ENCODE data around the gene ABCC6.

ABCC6 gene

DNA sequence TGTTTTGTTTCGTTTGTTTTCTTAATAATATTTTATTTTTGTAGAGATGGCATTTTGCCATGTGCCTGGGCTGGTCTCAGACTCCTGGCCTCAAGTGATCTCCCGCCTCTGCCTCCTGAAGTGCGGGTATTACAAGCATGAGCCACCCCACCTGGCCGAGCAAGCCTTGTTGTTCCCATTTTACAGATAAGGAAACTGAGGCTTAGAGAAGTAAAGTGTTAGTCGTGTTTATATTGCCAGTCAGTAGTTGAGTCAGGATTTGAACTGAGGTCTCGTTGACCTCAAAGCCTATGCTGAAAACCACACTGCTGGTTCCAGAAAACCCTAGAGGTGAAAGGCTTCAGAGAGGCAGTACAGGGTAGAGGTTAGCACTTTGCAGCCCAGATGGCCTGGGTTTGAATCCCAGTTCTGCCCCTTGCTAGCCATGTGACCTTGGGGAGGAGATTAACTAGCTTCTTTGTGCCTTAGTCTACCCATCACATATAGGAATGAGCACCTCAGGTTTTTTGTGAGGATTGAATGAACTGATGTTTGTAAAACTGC lies 102.0 kb downstream of the ABCC6 start:
- no peak overlapping the region for H3K4me3 ChIP-seq (ENCODE audit: control insufficient read depth in 1 of 7, extremely low read depth in 1 of 7, insufficient read depth in 4 of 7, low read depth in 2 of 7, low read length in 6 of 7)
- H3K27ac ChIP-seq (ENCODE audit: insufficient read depth in 1 of 2, low read depth in 1 of 2, low read length in 2 of 2, poor library complexity in 1 of 2, severe bottlenecking in 2 of 2): peak overlapping the region; percentile 88 to 99
- H3K4me1 ChIP-seq (ENCODE audit: control extremely low read depth in 1 of 4, control insufficient read depth in 4 of 4, insufficient read depth in 4 of 4, low read length in 3 of 4): peaks cover 3 to 44% (median 29%) of the 10 kb centered on the region in 4 experiments
- peaks cover 0 to 35% (median 13%) of the 10 kb centered on the region in 5 experiments for H3K9me3 ChIP-seq (ENCODE audit: control extremely low read depth in 1 of 5, control insufficient read depth in 4 of 5, insufficient read depth in 2 of 5, low read depth in 1 of 5, low read length in 4 of 5)
- ChIA-PET CTCF (interaction anchor here (0.6 to 7.3 kb wide), 16 partner anchors 12 to 246 kb away, joined by 3 to 86 read pairs (median 5); no protein-coding TSS in a partner anchor), POLR2A (interaction anchor here (0.8 to 2.1 kb wide), 15 partner anchors 12 to 479 kb away, joined by 3 to 23 read pairs (median 4); partner anchors contain the start of gene MARF1)
- H3K27me3 ChIP-seq (replicated peaks in 2 of 5; ENCODE audit: control insufficient read depth in 4 of 5, insufficient read depth in 5 of 5, low read length in 4 of 5): no peaks in the 10 kb centered on the region
- DNase-seq: no peak
- 24% methylated on average over 3 of the region's 6 CpGs for WGBS (ENCODE audit: insufficient coverage)
- H3K36me3 ChIP-seq (ENCODE audit: control insufficient read depth in 4 of 4, insufficient read depth in 4 of 4, low read length in 3 of 4): peaks cover 22 to 71% (median 59%) of the 10 kb centered on the region in 4 experiments

DNA sequence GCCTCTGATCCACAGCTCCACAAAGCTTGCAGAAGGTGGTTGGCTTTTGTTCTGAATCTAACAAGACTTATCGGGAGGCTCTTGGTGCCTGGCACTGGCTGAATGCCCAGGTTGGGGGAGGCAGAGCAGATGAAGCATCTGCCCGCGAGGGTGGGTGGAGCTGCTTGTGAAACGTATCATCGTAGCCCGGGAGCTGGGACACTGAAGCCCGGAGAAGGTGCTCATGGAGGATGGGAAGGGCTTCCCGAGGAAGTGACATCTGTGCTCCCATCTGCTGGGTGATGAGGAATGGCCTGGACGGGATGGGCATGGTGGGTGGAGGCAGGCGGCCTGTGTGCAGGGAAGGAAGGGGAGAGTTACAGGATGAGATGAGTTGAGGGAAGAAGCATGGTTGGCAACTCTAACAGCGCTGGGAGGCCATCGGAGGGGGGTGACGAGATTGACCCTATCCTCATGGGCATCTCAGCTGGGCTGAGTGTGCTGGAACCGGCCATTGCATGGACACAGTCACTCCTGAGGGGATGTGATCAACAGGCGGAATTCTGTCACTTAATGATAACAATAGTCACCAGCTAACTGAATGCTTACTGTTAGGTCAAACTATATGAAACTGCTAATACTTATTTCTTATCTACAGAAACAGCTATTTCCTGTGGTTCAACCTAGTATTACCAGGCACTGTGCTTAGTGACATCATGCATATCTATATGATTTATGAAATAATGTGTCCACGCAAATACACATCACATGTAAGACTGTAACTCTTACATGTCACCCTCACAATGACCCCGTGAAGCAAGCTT lies 102.7 kb downstream of the ABCC6 start:
- POLR2A ChIA-PET: interaction anchor here (0.6 to 2.1 kb wide), 18 partner anchors 12 to 478 kb away, joined by 3 to 23 read pairs (median 4); partner anchors contain the start of gene MARF1

DNA sequence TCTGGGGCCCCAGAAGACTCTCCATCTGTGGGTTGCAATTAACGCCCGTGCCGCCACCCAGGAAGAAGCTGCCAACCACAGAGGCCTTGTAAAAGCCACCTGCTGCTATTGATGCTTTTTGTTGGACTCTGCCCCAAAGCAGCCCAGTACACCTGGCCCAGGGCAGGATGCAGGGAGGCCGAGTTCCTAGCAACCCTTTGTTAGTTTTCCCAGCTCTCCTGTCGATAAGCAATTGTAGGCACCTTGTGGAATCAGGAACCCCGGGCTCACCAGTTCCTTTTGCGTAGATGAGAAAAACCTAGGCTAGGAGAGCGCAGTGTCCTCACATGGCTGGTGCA lies 103.3 kb downstream of the ABCC6 start:
- H3K4me1 ChIP-seq (ENCODE audit: control extremely low read depth in 1 of 4, control insufficient read depth in 4 of 4, insufficient read depth in 4 of 4, low read length in 3 of 4): peaks cover 3 to 40% (median 29%) of the 10 kb centered on the region in 4 experiments
- ChIA-PET CTCF (interaction anchor here (0.7 to 7.3 kb wide), 15 partner anchors 9 to 121 kb away, joined by 3 to 86 read pairs (median 6); no protein-coding TSS in a partner anchor), POLR2A (interaction anchor here (0.6 to 2.1 kb wide), 14 partner anchors 11 to 256 kb away, joined by 3 to 23 read pairs (median 4); no protein-coding TSS in a partner anchor)
- H3K9me3 ChIP-seq (ENCODE audit: control extremely low read depth in 1 of 5, control insufficient read depth in 4 of 5, insufficient read depth in 2 of 5, low read depth in 1 of 5, low read length in 4 of 5): peaks cover 0 to 34% (median 12%) of the 10 kb centered on the region in 5 experiments
- peak overlapping the region; percentile 98 to 99 for H3K27ac ChIP-seq (ENCODE audit: insufficient read depth in 1 of 2, low read depth in 1 of 2, low read length in 2 of 2, poor library complexity in 1 of 2, severe bottlenecking in 2 of 2)
- no peaks in the 10 kb centered on the region for H3K27me3 ChIP-seq (replicated peaks in 2 of 5; ENCODE audit: control insufficient read depth in 4 of 5, insufficient read depth in 5 of 5, low read length in 4 of 5)
- peaks cover 21 to 69% (median 59%) of the 10 kb centered on the region in 4 experiments for H3K36me3 ChIP-seq (ENCODE audit: control insufficient read depth in 4 of 4, insufficient read depth in 4 of 4, low read length in 3 of 4)
- peak overlapping the region in 6 of 7 experiments; percentile 25 to 61 (median 52) for H3K4me3 ChIP-seq (ENCODE audit: control insufficient read depth in 1 of 7, extremely low read depth in 1 of 7, insufficient read depth in 4 of 7, low read depth in 2 of 7, low read length in 6 of 7)
- 3% methylated on average over 8 of the region's 8 CpGs for WGBS (ENCODE audit: insufficient coverage)
- no peak for DNase-seq

More for the DNA sequence above, 102.7 kb downstream of the ABCC6 start:
- peaks cover 0 to 35% (median 13%) of the 10 kb centered on the region in 5 experiments for H3K9me3 ChIP-seq (ENCODE audit: control extremely low read depth in 1 of 5, control insufficient read depth in 4 of 5, insufficient read depth in 2 of 5, low read depth in 1 of 5, low read length in 4 of 5)
- CTCF ChIA-PET: interaction anchor here (0.6 to 7.3 kb wide), 22 partner anchors 10 to 245 kb away, joined by 3 to 86 read pairs (median 4); no protein-coding TSS in a partner anchor
- 3% methylated on average over 13 of the region's 17 CpGs for WGBS (ENCODE audit: insufficient coverage)
- H3K36me3 ChIP-seq (ENCODE audit: control insufficient read depth in 4 of 4, insufficient read depth in 4 of 4, low read length in 3 of 4): peaks cover 20 to 69% (median 59%) of the 10 kb centered on the region in 4 experiments
- H3K27me3 ChIP-seq (replicated peaks in 2 of 5; ENCODE audit: control insufficient read depth in 4 of 5, insufficient read depth in 5 of 5, low read length in 4 of 5): no peaks in the 10 kb centered on the region
- peak overlapping the region; percentile 98 to 99 for H3K27ac ChIP-seq (ENCODE audit: insufficient read depth in 1 of 2, low read depth in 1 of 2, low read length in 2 of 2, poor library complexity in 1 of 2, severe bottlenecking in 2 of 2)
- peak overlapping the region in 6 of 7 experiments; percentile 25 to 61 (median 52) for H3K4me3 ChIP-seq (ENCODE audit: control insufficient read depth in 1 of 7, extremely low read depth in 1 of 7, insufficient read depth in 4 of 7, low read depth in 2 of 7, low read length in 6 of 7)
- DNase-seq: peak; percentile 95 to 99 (median 97)
- H3K4me1 ChIP-seq (ENCODE audit: control extremely low read depth in 1 of 4, control insufficient read depth in 4 of 4, insufficient read depth in 4 of 4, low read length in 3 of 4): peaks cover 3 to 40% (median 29%) of the 10 kb centered on the region in 4 experiments

DNA sequence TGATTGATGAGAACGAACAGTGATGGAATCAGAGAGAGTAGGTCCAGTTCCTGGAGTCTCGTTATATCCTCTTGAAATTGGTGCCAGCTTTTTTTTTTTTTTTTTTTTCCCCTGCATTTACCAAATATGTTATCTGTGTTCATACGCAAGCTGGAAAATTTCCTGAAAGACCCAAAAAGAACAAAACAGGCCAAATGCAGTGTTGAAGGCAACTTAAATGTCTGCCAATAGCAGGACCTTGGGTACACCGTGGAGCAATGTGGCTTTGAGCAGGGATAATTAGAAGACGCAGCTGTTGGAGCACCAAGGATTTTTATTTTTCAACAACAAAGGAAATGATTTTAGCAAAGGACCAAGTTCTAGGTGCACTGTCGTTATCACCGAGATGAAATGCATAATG lies 105.0 kb downstream of the ABCC6 start:
- H3K27me3 ChIP-seq (replicated peaks in 2 of 5; ENCODE audit: control insufficient read depth in 4 of 5, insufficient read depth in 5 of 5, low read length in 4 of 5): no peaks in the 10 kb centered on the region
- WGBS (ENCODE audit: insufficient coverage): 100% methylated on average over 3 of the region's 7 CpGs
- no peak overlapping the region for H3K4me3 ChIP-seq (ENCODE audit: control insufficient read depth in 1 of 7, extremely low read depth in 1 of 7, insufficient read depth in 4 of 7, low read depth in 2 of 7, low read length in 6 of 7)
- H3K27ac ChIP-seq (ENCODE audit: insufficient read depth in 1 of 2, low read depth in 1 of 2, low read length in 2 of 2, poor library complexity in 1 of 2, severe bottlenecking in 2 of 2): peak overlapping the region in 1 of 2 experiments; percentile 99
- peaks cover 3 to 40% (median 29%) of the 10 kb centered on the region in 4 experiments for H3K4me1 ChIP-seq (ENCODE audit: control extremely low read depth in 1 of 4, control insufficient read depth in 4 of 4, insufficient read depth in 4 of 4, low read length in 3 of 4)
- peak in 2 of 3 donors; percentile 45 for DNase-seq
- H3K36me3 ChIP-seq (ENCODE audit: control insufficient read depth in 4 of 4, insufficient read depth in 4 of 4, low read length in 3 of 4): peaks cover 22 to 70% (median 58%) of the 10 kb centered on the region in 4 experiments
- CTCF ChIA-PET: interaction anchor here (0.7 to 7.3 kb wide), 5 partner anchors 9 to 89 kb away, joined by 3 to 86 read pairs (median 3); no protein-coding TSS in a partner anchor
- POLR2A ChIA-PET: interaction anchor here (0.9 to 1.1 kb wide), 2 partner anchors 43 to 56 kb away, joined by 3 to 4 read pairs; no protein-coding TSS in a partner anchor
- H3K9me3 ChIP-seq (ENCODE audit: control extremely low read depth in 1 of 5, control insufficient read depth in 4 of 5, insufficient read depth in 2 of 5, low read depth in 1 of 5, low read length in 4 of 5): peaks cover 0 to 23% (median 7%) of the 10 kb centered on the region in 5 experiments

DNA sequence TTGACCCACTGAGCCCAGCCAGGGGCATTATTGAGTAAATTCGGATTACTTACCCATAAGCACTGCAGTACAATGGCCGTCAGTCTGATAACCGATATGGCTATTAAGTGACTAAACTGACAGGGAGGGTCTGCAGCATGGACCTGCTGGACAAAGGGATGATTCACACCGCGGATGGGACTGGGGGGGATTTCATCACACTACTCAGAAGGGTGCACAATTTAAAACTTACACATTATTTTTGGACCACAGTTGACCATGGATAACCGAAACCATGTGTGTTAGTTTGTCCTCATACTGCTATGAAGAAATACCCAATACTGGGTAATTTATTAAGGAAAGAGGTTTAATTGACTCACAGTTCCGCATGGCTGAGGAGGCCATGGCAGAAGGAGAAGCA lies 106.5 kb downstream of the ABCC6 start:
- H3K4me1 ChIP-seq (ENCODE audit: control extremely low read depth in 1 of 4, control insufficient read depth in 4 of 4, insufficient read depth in 4 of 4, low read length in 3 of 4): peaks cover 3 to 34% (median 28%) of the 10 kb centered on the region in 4 experiments
- H3K27ac ChIP-seq (ENCODE audit: insufficient read depth in 1 of 2, low read depth in 1 of 2, low read length in 2 of 2, poor library complexity in 1 of 2, severe bottlenecking in 2 of 2): peak overlapping the region; percentile 15 to 55
- 94% methylated on average over 3 of the region's 7 CpGs for WGBS (ENCODE audit: insufficient coverage)
- no peaks in the 10 kb centered on the region for H3K27me3 ChIP-seq (replicated peaks in 2 of 5; ENCODE audit: control insufficient read depth in 4 of 5, insufficient read depth in 5 of 5, low read length in 4 of 5)
- H3K36me3 ChIP-seq (ENCODE audit: control insufficient read depth in 4 of 4, insufficient read depth in 4 of 4, low read length in 3 of 4): peaks cover 29 to 70% (median 62%) of the 10 kb centered on the region in 4 experiments
- CTCF ChIA-PET: interaction anchor here (7.3 kb wide), 1 partner anchor 41 kb away, joined by 86 read pairs; no protein-coding TSS in a partner anchor
- DNase-seq: no peak
- no peak overlapping the region for H3K4me3 ChIP-seq (ENCODE audit: control insufficient read depth in 1 of 7, extremely low read depth in 1 of 7, insufficient read depth in 4 of 7, low read depth in 2 of 7, low read length in 6 of 7)
- POLR2A ChIA-PET: no interaction called here
- H3K9me3 ChIP-seq (ENCODE audit: control extremely low read depth in 1 of 5, control insufficient read depth in 4 of 5, insufficient read depth in 2 of 5, low read depth in 1 of 5, low read length in 4 of 5): peaks cover 0 to 23% (median 7%) of the 10 kb centered on the region in 5 experiments

DNA sequence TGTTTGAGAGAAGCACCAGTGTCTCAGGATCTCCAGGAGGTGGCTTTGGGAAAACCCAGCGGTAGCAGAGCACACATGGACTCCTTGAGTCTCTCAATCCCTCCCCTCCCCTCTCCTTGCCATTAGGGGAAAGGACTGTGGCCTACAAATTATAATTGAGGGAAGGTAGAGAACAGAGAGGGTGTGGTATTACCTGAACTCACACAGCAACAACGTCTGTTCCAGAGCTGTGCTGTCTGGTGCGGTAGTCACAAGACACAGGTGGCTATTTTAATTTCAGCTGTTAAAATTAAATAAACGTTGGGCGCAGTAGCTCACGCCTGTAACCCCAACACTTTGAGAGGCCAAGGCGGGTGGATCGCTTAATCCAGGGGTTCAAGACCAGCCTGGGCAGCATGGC lies 110.2 kb downstream of the ABCC6 start:
- H3K36me3 ChIP-seq (ENCODE audit: control insufficient read depth in 4 of 4, insufficient read depth in 4 of 4, low read length in 3 of 4): peaks cover 40 to 95% (median 67%) of the 10 kb centered on the region in 4 experiments
- CTCF ChIA-PET: interaction anchor here (0.7 to 2.2 kb wide), 3 partner anchors 8 to 36 kb away, joined by 3 to 7 read pairs (median 3); no protein-coding TSS in a partner anchor
- H3K4me3 ChIP-seq (ENCODE audit: control insufficient read depth in 1 of 7, extremely low read depth in 1 of 7, insufficient read depth in 4 of 7, low read depth in 2 of 7, low read length in 6 of 7): no peak overlapping the region
- no peaks in the 10 kb centered on the region for H3K27me3 ChIP-seq (replicated peaks in 2 of 5; ENCODE audit: control insufficient read depth in 4 of 5, insufficient read depth in 5 of 5, low read length in 4 of 5)
- DNase-seq: no peak
- POLR2A ChIA-PET: no interaction called here
- peaks cover 0 to 15% (median 2%) of the 10 kb centered on the region in 4 experiments for H3K4me1 ChIP-seq (ENCODE audit: control extremely low read depth in 1 of 4, control insufficient read depth in 4 of 4, insufficient read depth in 4 of 4, low read length in 3 of 4)
- WGBS (ENCODE audit: insufficient coverage): 95% methylated on average over 7 of the region's 8 CpGs
- peaks cover 0 to 18% (median 7%) of the 10 kb centered on the region in 5 experiments for H3K9me3 ChIP-seq (ENCODE audit: control extremely low read depth in 1 of 5, control insufficient read depth in 4 of 5, insufficient read depth in 2 of 5, low read depth in 1 of 5, low read length in 4 of 5)
- H3K27ac ChIP-seq (ENCODE audit: insufficient read depth in 1 of 2, low read depth in 1 of 2, low read length in 2 of 2, poor library complexity in 1 of 2, severe bottlenecking in 2 of 2): peak overlapping the region in 1 of 2 experiments; percentile 31

All from common myeloid progenitor, CD34-positive (primary cell).